Astrocyte of the hippocampus (primary cell): ENCODE results near the gene HS6ST3.
"Not testable (repeated sequence)": the region's sequence is repeated elsewhere in the genome, so short reads cannot be mapped to it uniquely, and the experiment has no call there.

ENCODE experiments used
- DNase-seq: peaks from one replicate; pipeline ENCODE4 v3.0.0; 2011; ENCODE audit warnings: low read depth, low spot score

HS6ST3 gene

GRCh38 chr13:96431044-96431581 lies 341.2 kb downstream of the HS6ST3 start:
- no peak for DNase-seq

DNA sequence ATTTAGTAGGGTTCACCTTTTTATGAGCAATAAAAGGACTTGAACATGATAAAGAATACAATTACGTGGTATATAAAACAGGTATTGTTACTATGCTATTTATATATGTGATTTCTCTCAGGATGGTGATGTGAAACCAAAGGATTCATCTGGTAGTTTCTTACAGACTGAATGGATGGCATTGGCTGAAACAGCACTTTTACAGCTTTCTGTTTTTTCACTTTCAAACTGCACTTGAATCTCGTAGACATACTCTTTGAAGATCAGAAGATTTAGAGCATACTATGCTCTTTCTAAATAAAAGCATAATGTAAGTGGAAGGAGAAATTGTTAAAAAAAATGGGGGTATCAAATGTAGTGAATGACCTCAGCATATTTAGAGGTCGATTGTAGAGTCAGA lies 354.8 kb downstream of the HS6ST3 start:
- no peak for DNase-seq

GRCh38 chr13:96449920-96450319 lies 360.0 kb downstream of the HS6ST3 start:
- no peak for DNase-seq

DNA sequence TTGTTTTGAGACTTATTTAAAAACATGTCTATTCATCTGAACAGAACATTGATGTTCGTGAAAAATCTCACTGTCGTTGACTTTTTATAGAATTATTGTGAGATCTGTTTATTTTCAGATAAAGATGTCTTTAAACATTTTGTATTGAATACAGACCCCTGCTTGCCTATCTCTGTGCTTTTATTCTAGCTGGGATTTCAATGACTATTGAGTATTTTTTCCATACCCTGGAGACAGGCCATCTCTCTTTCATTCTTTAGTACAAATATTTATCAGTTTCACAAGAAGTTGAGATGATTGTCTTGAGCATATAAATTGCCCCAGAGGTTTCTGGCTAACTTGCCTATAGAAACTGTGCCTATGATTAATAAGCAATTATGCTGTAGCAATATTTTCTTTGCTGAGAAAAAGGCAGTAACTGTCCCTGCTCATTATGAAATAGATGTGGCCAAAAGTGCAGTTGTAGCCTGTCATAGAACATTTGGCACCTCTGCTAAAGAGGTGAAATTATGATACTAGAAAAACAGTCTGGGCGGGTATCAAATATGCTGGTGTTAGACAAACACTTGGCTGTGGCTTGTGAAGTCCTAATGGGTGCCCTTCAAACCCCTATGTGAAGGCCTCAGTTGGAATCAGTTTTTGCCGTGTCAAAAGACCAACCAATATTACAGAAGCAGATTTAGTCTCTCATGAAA lies 360.6 kb downstream of the HS6ST3 start:
- no peak for DNase-seq

- DNase-seq = no peak
Observed at GRCh38 chr13:96454466-96454865, 364.6 kb downstream of the HS6ST3 start.

- DNase-seq = peak; percentile 15
Observed at GRCh38 chr13:96460609-96461008, 370.7 kb downstream of the HS6ST3 start.

DNA sequence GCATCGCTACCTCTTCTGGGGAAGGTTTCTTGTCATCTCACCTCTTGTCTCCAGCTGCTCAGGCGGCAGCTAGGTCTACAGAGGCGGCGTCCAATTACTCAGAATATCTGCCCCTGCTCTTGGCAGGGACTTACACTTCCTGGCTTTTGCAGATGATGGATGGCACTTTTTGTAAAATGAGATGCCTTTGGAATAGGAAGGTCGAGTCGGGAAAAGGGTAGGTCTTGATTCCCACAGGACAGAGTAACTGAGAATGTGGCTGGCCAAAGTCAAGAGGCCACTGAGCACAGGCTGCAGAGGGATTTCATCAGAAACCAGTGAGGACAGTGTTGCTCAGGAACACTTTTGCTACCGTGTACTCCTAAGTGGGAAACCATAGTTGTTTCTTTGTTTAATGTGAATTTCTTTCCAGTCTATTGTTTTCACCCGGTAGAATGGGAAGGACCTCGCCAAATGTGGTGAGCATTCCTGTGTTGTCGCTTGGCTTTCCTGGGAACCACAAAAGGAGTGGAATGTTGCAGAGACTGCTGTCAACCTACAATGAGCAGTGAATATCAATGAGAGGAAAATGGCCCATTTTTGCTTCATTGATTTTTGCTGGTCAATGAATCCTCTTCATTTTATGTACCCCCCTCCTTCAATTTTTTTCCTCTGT lies 383.7 kb downstream of the HS6ST3 start:
- DNase-seq = peak; percentile 69

GRCh38 chr13:96474181-96474557 lies 384.3 kb downstream of the HS6ST3 start:
- DNase-seq = no peak

- DNase-seq = no peak
Observed at GRCh38 chr13:96475103-96475502, 385.2 kb downstream of the HS6ST3 start.

GRCh38 chr13:96481482-96481881 lies 391.6 kb downstream of the HS6ST3 start:
- no peak for DNase-seq

- DNase-seq = no peak
Observed at GRCh38 chr13:96490496-96490989, 400.6 kb downstream of the HS6ST3 start.

GRCh38 chr13:96491103-96491502 lies 401.2 kb downstream of the HS6ST3 start:
- DNase-seq = no peak

DNA sequence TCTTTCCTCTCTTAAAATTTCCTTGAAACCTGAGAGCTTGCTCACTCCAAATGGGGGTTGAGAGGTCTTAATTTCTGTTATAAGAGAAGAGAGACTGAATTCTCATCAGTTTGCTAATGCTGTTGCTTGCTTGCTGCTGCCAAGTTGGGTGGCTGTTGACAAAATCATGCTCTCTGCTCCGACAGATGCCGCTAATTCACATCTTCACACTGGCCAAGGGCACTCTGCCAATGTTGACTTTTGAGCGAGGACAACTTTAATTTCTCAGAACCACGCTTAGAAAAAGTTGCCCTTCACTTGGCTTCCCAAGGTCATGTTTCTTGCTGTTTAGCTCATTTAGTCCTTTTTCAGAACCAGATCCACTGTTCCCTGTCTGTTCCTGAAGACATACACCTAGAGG lies 402.9 kb downstream of the HS6ST3 start:
- DNase-seq = no peak

GRCh38 chr13:96499656-96500055 lies 409.7 kb downstream of the HS6ST3 start:
- no peak for DNase-seq

- DNase-seq = no peak
Observed at GRCh38 chr13:96500953-96501352, 411.0 kb downstream of the HS6ST3 start.

- no peak for DNase-seq
Observed at GRCh38 chr13:96503481-96503880, 413.6 kb downstream of the HS6ST3 start.

- DNase-seq = no peak
Observed at GRCh38 chr13:96511587-96511986, 421.7 kb downstream of the HS6ST3 start.

- DNase-seq = no peak
Observed at GRCh38 chr13:96519380-96519779, 429.5 kb downstream of the HS6ST3 start.

DNA sequence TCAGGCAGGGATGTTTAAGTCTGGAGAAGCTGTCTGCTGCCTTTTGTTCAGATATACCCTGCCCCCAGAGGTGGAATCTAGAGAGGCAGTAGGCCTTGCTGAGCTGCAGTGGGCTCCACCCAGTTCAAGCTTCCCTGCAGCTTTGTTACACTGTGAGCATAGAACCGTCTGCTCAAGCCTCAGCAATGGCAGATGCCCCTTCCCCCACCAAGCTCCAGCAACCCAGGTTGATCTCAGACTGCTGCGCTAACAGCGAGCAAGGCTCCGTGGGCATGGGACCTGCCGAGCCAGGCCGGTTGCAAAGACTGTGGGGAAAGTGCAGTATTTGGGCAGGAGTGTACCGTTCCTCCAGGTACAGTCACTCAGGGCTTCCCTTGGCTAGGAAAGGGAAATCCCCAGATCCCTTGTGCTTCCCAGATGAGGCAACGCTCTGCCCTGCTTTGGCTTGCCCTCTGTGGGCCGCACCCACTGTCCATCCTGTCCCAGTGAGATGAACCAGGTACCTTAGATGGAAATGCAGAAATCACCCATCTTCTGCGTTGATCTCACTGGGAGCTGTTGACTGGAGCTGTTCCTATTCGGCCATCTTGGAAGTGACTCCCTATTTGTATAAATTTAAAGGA lies 434.6 kb downstream of the HS6ST3 start:
- DNase-seq = not testable (repeated sequence)

DNA sequence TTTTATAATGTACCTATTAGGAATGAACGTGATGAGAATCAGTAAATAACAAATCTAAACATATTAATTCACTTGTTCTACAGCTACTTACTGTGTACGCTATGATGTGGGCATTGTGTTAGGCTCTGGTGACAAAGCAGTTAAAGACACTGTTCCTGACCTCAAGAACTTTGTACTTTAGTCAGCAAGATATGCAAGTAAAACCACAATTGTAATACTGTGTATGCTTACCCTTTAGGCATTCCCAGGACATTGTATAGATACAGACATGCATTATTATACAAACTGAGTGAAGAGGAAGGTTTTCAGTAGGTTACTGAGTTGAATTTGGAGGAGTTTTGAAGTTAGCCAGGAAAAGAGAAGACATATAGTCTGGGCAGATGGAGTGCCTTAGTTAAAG lies 435.8 kb downstream of the HS6ST3 start:
- no peak for DNase-seq

GRCh38 chr13:96527497-96527896 lies 437.6 kb downstream of the HS6ST3 start:
- DNase-seq = no peak

DNA sequence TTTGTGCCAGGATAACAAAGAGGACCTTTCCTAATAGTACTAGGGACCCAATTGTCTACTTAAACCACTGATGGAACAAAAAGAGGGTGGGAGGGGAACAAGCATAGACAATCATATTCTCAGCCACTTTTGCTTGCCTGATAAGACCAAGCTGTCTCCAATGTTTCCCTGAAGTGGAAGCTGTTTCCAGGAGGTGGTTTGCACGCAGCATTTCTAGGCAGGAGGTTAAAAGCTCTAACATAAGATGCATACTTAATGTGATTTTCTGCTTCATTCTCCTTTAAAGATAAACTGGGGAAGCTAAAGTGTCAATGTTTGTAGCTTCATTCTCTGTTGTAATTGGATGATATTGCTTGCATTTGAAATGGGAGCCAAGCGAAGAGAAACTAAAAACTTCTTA lies 442.9 kb downstream of the HS6ST3 start:
- no peak for DNase-seq

GRCh38 chr13:96533408-96533807 lies 443.5 kb downstream of the HS6ST3 start:
- DNase-seq = no peak
